Endothelial cell of hepatic sinusoid (primary cell): ENCODE results near the gene CALHM4.

ENCODE experiments used
- in situ Hi-C: cut with HindIII; loops from 2 replicates; pipeline ENCODE4 v1.10.0; 2017; ENCODE audit warnings: low sequenced_read_pairs

The CALHM4 gene, protein sequence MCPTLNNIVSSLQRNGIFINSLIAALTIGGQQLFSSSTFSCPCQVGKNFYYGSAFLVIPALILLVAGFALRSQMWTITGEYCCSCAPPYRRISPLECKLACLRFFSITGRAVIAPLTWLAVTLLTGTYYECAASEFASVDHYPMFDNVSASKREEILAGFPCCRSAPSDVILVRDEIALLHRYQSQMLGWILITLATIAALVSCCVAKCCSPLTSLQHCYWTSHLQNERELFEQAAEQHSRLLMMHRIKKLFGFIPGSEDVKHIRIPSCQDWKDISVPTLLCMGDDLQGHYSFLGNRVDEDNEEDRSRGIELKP

DNA sequence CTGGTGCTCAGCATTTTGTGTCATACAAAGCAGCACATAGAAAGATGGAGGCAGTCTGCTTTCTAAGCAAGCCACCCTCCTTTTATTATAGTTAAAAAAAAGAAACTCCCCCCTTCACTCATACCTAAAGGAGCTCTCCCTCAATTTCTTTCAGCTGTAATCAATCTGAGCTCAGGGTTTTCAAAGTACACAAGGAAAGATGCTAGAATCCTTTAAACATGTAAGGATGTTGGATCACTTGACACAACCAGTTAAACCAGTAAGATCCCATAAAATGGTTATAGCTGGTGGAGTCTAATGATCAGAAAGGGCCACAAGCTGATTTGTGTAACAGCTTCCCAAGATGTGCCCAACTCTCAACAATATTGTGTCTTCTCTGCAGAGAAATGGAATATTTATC lies at the start of gene CALHM4:
CALHM4 (plus strand) TSS at position 301 of the 400 bp plus-strand sequence; CDS start at position 344, 43 bp downstream.
- in situ Hi-C loops = loop anchor here (25.0 kb wide), 1 partner anchor 291 kb away; the partner anchor contains the start of gene TSPYL4

DNA sequence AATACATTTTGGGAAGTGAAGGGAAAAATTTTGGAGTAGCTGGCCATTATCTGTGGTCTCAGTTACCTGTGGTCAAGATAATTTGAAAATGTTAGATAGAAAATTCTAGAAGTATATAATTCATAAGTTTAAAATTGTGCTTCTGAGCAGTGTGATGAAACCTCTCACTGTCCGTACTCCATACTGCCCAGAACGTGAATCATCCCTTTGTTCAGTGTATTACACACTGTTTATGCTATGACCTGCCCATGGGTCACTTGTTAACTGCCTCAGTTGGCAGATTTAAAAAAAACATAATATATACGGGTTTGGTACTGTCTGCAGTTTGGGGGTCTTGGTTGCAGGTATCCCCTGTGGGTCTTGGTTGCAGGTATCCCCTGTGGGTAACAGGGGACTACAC lies 46.2 kb upstream of the CALHM4 start:
- in situ Hi-C loops = no loop called here

DNA sequence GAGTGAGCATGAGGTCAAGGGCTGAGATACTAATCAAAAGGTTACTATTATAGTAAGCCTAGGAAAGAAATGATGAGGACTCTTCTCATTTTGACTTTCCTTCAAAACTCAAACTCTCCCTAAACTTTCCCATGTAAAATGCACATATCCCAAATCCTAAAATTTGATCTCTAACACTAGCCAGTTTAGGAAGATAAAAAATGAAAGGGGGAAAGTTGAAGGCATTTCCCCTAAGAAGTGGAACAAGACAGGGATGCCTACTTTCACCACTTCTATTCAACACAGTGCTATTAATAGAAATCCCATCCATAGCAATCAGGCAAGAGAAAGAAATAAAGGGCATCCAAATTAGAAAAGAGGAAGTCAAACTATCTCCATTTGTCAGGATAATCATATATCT lies 45.0 kb upstream of the CALHM4 start:
- in situ Hi-C loops = no loop called here

DNA sequence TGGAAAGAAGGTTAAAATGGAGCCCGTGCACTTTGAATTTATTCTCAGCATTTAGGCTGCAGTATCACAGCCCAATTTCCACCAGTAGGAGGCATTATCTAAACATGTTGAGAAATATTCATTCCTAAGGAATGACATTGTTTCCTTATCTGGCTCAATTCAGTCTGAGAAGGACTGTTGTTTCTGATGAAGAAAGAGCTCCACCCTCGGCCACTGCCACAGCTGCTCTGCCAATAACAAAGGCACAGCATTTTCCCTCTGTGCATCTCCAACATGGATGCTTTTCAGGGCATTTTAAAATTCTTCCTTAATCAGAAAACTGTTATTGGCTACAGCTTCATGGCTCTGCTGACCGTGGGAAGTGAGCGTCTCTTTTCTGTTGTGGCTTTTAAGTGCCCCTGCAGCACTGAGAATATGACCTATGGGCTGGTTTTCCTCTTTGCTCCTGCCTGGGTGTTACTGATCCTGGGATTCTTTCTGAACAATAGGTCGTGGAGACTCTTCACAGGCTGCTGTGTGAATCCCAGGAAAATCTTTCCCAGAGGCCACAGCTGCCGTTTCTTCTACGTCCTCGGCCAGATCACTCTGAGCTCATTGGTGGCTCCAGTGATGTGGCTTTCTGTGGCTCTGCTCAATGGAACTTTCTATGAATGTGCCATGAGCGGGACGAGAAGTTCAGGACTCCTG lies 42.0 kb upstream of the CALHM4 start, which contains the start of gene CALHM5:
CALHM5 (plus strand) TSS at position 216 of the 687 bp plus-strand sequence; CDS start at position 274, 58 bp downstream.
- in situ Hi-C loops = no loop called here

DNA sequence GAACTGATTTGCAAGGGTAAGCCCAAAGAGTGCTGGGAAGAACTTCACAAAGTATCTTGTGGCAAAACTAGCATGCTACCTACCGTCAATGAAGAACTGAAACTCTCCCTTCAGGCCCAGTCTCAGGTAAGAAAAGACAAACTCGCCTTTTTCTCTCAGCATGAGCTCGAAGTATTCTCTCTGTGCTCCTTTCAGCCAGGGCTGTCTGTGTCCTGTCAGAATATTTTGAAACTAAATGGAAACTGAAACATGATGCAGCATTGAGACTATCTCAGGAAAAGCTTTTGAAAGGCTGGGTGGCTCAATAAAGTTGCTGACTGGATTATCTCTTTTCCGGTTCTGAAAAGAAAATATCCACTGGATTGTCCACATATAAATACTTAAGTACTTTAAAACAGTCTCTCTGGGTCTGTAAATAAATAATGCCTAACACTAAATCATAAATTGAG lies 41.4 kb upstream of the CALHM4 start:
- in situ Hi-C loops = no loop called here

DNA sequence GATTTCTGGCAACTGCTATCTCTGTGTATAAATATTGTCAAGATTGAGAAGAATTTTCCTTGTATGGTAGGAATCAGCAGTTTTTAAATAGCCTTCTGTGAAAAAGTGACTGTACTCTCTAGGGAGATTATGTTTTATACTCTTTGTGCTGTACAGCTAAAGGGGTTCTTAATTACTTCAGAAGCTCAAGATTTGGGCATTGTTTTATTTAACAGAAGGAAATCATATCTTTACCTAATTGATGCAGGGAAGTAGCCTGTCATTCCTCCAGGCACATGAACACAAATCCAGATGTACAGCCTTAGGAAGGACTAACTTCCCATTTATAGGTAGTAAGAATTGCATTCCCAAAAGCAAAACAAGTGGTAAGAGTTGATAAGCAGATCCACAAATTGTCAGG lies 40.8 kb upstream of the CALHM4 start:
- in situ Hi-C loops = no loop called here

DNA sequence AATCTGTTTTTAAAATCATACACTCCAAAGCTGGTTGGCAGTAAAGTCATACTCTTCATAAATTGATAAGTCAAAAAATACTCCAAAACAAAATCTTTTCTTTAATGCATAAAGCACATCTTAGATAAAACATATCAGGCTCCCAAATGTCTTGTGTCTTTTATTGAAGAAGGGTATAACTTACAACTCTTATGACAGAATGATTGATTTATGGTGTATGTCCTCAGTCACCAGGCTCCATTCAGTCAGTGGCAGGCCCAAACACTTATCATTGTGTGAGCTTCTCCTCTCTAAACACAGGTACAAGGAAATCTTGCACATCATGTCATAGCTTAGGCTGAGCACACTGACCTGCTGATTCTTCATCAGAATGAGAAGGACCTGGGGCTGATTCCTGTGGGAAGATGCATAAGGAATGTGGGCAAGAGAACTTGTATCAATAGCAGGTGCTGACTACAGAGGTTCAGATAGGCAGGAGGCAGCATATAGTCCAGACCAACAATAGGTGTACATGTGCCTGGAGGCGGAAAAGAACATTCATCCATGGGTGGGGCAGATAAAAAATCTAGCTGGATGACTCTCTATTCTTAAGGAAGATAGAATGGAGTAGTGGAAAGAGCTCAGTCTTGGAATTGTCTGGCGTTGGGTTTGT lies 40.2 kb upstream of the CALHM4 start:
- in situ Hi-C loops = no loop called here

DNA sequence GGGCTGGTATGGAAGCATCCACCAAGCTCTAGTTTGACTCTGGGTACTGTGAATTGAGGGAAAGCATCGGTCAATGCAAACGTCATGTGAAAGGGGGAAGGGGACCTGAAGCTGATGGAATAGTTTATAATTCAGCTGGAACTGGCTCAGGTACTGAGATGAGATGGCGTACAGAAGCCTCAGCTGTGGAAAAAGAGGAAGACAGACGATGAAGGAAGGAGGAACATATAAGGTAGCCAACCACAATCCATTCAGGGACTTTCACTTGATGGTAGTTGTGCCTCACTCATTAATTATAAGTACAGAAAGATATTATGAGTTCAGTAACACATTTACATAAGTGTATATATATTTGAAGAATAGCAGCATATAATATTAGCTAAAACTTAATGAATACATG lies 39.4 kb upstream of the CALHM4 start:
- in situ Hi-C loops = no loop called here

DNA sequence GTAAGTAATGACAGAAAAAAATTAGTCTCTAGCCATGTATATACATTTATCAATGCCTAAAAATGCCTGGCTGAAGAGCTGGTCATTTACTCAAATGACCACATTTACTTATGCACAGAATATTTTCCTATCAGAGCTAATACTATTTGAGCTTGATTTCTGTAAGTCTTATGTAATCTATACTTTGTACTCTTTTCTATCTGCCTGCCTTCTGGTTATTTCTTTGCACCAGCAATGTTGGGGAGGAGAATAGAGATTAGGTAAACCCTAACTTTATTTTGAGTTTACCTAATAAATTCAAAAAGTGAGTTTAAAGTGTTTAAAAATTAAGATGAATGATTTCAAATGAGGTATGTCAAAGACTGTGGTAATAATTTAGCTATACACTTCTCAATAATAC lies 38.4 kb upstream of the CALHM4 start:
- in situ Hi-C loops = no loop called here

DNA sequence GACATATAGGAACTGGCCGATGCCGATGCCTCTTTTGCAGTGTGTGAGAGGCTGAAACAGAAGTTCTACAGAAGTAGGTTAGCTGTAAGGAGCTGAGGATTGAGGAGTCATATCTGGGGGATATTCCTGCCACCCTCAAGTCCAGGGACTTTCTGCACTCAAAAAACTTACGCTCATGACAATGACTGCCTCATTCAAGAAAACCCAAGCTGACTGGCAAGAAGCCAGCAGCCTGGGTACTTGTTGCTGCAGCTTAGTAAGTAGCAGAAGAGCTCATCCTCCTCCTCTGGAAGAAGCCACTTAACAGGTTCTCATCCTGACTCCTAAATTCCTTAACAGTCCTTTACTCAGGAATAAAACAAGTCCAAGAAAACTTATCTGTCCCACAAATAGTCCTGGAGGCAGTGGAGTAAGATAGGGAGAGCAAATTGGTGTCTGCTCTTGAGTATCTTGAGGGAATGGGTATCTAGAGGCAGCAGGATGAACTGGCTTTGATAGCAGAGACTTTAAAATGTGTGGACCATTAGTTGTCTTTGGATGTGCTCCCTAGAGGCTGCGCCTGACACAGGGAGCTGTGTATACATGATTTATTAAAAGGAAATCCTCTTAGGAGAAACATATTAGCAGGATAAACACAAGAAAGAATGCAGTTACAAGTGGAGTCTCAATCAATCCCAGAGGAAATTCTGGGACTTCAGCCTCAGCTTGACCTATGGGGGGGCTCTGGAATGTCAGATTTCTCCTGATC lies 34.8 kb upstream of the CALHM4 start:
- in situ Hi-C loops = no loop called here

DNA sequence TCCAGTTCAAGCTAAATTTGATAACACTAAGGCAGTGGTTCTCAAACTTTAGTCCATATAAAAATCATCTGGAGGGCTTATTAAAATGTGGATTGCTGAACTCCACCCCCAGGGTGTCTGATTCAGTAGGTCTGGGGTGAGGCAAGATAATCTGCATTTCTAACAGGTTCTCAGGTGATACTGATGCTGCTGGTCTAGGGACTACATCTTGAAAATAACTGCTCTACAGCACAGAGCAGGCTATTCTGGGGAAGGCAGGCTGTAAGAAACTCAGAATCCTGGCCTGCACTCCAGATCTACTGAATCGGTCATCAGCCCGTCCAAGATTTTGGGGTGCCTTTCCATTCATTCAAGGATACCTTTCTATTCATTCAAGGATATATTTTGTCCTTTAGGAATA lies 30.7 kb upstream of the CALHM4 start:
- in situ Hi-C loops = no loop called here

DNA sequence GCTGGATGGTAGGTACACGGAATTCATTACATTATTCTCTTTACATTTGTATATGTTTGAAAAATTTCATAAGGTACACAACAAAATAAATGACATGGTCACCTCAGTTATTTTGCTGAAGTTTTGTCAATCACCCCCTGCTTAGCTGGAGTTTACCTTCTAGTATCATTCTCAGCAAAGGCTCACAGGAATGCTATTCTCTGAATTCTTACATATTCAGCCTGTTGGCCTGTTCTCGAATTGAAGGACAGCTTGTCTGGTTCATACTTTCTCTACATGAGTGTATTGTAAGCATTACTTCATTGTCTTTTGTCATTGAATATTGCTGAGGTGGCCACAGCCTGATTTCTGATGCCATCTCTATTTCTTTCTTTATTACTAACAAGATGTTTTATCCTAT lies 29.3 kb upstream of the CALHM4 start:
- in situ Hi-C loops = no loop called here

DNA sequence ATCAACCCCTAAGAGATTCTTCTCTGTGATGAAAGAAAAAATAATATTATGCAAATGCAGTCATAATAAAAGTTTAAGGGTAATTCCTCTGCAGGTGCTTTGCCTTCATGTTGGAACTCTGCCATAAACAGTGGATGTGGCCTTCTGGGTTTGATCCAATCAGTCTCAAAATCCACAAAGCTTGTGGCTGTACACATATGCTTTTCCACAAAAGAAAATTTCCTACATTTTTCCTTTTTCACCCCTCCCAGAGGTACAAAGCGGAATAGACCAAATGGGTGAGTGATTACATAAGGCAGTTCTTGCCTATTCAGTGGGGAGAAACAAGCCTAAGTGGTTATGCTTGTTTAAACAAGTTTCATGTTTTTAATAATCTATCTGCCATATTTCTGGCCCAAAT lies 25.4 kb upstream of the CALHM4 start:
- in situ Hi-C loops = no loop called here

DNA sequence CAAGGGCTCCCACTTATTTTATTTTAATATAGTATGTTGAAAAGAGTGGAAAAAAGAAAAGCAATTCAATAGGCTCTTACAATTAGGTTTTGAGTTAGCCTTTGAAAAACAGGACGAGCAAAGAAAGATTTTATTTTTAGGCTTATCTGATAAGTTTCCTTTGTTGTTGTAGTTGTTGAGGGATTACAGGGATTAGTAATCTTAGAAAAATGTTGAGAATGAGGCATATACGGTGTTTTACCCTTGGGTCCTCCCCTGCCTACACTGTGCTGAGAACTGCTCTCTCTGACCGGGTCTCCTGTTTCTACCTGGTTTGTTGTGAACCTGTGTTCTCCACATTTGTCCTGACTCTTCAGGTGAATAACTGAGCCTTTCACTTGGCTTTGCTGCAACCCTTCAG lies 24.8 kb upstream of the CALHM4 start:
- in situ Hi-C loops = no loop called here

DNA sequence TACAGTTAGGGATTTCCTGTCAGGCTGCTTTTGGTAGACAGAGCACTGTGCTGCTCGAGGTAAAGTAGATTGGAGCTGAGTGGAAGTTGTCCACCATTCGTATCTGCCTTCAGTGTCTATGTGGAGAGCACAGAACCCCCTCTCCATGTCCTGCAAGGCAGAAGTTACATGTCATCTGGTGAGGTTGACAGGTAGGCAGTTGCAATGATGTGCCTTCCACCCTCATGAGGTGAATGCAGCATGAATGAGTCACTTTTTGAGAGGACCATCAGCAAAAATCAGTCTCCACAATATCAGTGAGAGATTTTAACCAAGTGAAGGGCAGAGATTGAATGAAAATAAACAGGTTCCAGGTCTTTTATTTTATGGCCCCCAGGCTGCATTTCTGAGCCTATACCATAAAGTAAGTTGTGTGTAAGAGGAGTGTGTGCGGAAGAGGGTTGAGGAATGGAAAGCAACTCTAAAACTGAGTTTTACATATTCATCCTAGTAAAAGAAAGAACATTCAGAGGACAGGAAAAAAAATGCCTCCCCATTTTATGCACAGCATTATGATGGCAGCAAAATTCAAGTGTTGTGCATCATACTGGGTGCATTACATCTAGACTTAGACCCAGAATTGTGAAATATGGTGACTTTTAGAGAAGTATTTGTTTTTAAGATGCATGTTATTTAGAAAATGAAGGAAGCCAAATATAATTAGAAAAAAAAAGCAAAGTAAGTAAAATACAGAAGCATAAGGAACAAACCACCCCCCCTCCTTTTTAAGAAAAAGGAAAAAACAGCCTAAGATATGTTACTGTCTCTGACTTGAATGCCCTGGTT lies 23.9 kb upstream of the CALHM4 start:
- in situ Hi-C loops = no loop called here

DNA sequence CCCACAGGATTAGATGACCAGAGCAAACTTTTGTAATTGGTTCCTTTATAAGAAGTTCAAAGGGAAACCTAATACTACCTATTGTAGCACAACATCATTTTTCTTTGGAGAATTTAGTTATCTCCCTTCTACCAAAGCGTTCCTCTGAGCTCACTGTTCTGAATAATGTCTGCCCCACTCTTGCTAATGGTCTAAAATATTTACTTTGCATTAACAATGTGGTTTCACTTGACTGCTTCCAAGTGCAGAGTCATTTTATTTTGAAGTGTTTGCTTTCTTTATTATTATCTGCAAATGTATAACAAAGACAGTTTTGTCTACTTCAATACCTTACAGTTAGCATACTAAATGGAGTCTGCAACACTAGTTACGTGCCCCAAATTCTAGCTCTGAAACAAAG lies 23.1 kb upstream of the CALHM4 start:
- in situ Hi-C loops = no loop called here

DNA sequence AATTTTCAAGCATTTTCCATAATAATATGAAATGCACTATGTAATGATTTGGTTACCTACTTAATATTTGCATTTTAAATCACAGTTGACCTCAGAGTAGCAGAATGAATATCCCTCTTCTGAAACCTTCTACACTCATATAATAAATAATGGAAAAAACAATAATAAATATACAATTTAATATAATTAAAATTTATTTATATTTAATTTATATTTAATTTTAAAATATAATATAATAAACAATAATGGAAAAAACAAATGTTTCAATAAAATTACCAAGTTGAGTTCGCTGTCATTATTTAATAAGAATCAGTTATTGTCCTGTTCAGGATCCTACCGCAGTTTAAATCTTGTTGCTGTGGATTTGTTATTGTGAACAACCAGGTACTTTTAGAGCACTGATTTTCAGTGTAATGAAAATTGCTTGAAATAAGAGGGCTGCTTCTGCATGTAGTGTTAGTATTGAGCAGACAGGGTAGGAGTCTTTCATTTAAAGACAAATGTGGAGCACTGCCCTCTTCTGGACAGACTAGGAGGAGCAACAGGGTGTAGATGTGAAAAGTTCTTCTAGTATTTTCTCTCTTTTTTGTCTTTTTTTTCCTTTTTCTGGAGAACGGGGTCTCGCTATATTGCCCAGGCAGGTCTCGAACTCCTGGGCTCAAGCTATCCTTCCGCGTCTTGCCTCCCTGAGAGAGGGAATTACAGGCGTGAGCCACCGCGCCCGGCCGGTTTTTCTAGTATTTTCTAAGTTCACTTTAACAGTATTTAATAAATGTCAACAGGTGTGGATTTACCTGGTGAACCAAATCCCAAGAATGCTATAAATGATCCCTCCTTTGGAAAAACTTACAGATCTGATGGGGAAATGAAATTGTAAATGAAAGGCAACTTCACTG lies 21.6 kb upstream of the CALHM4 start:
- in situ Hi-C loops = no loop called here

DNA sequence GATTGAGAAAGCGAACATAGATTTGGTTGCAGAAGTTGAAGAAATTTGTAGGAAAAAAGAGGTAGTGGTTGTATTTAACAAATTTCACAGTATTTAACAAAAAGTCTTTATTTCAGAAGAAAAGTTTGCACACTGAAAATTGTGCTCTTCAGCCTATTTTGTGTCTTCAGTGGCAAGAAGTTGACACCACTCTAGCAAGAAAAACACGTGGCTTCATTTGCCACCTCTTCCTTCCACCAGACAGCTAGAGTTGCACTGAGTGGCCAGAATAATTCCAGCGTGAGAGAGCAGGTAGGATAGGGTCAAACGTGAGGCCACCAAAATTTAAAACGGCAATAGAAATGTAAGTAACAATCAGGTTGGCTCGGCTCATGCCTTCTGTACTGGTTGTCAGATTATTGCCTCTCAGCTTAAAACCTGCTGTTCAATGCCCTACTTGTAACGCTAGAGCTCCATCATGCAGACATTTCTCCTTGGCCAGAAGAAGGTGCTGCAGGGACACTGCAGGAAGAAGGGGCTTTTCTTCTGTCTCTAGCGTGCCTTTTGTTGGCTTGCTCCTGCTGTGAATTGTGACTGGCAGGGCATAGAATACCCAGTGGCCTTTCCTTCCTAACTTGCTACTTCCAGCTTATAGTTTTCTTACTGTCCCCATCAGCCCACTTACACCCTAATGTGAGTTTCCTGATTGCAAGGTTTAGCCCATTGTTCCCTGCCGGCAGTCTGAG lies 20.2 kb upstream of the CALHM4 start:
- in situ Hi-C loops = no loop called here

DNA sequence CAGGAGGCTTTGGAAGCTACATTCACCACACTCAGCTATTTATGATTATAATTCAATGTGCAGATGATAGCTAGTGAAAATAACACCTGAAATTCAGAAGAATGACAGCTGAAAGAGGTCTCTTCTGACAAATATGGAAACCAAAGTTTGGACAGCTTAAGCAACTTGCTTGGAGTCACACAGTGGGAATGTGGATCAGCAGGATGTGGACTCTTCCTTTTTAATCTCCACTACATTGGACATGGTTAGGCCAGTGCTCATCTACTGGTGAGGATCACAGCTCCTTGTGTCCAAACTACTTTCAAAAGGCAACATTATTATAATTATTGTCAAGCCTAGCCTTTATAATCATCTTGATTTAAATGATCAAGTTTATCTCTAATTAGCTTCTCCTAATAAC lies 18.4 kb upstream of the CALHM4 start:
- in situ Hi-C loops = loop anchor here (5.0 kb wide), 1 partner anchor 83 kb away; no protein-coding TSS in a partner anchor
